ENCODE results near the gene UTP11.

Gene UTP11

GRCh38 chr1:38052750-38053415, 40.3 kb downstream of the UTP11 start:
- Histone ChIP-seq H3K36me3 (ENCODE audit: control insufficient read depth, insufficient read depth, low read length) (no peaks in the 10 kb centered on the region), H3K27me3 (replicated peaks; ENCODE audit: control insufficient read depth, insufficient read depth, low read length) (no peaks in the 10 kb centered on the region), H3K4me3 (replicated peaks; ENCODE audit: low read depth, low read length) (no peak overlapping the region)
- no peak for TF ChIP-seq CTCF (IDR thresholded peaks at IDR 0.05; ENCODE audit: insufficient read depth, low read length, poor library complexity, severe bottlenecking)
- no peak for DNase-seq (ENCODE audit: extremely low read depth, insufficient read length)

- TF ChIP-seq CTCF (IDR thresholded peaks at IDR 0.05; ENCODE audit: insufficient read depth, low read length, poor library complexity, severe bottlenecking) = no peak
- no peak for DNase-seq (ENCODE audit: extremely low read depth, insufficient read length)
- H3K36me3 ChIP-seq (ENCODE audit: control insufficient read depth, insufficient read depth, low read length) = no peaks in the 10 kb centered on the region
- no peaks in the 10 kb centered on the region for H3K27me3 ChIP-seq (replicated peaks; ENCODE audit: control insufficient read depth, insufficient read depth, low read length)
- H3K4me3 ChIP-seq (replicated peaks; ENCODE audit: low read depth, low read length) = no peak overlapping the region
Measured at GRCh38 chr1:38053416-38054091, 41.0 kb downstream of the UTP11 start.

GRCh38 chr1:38055398-38055797, 42.9 kb downstream of the UTP11 start:
- no peak for TF ChIP-seq CTCF (IDR thresholded peaks at IDR 0.05; ENCODE audit: insufficient read depth, low read length, poor library complexity, severe bottlenecking)

GRCh38 chr1:38055965-38056364, 43.4 kb downstream of the UTP11 start:
- H3K36me3 ChIP-seq (ENCODE audit: control insufficient read depth, insufficient read depth, low read length) = no peaks in the 10 kb centered on the region
- no peak for DNase-seq (ENCODE audit: extremely low read depth, insufficient read length)
- H3K27me3 ChIP-seq (replicated peaks; ENCODE audit: control insufficient read depth, insufficient read depth, low read length) = no peaks in the 10 kb centered on the region
- H3K4me3 ChIP-seq (replicated peaks; ENCODE audit: low read depth, low read length) = no peak overlapping the region
- TF ChIP-seq CTCF (IDR thresholded peaks at IDR 0.05; ENCODE audit: insufficient read depth, low read length, poor library complexity, severe bottlenecking) = no peak

More at GRCh38 chr1:38055398-38055797, 42.9 kb downstream of the UTP11 start:
- Histone ChIP-seq H3K27me3 (replicated peaks; ENCODE audit: control insufficient read depth, insufficient read depth, low read length) (no peaks in the 10 kb centered on the region), H3K4me3 (replicated peaks; ENCODE audit: low read depth, low read length) (no peak overlapping the region), H3K36me3 (ENCODE audit: control insufficient read depth, insufficient read depth, low read length) (no peaks in the 10 kb centered on the region)
- no peak for DNase-seq (ENCODE audit: extremely low read depth, insufficient read length)

GRCh38 chr1:38059635-38060250, 47.2 kb downstream of the UTP11 start:
- no peak for DNase-seq (ENCODE audit: extremely low read depth, insufficient read length)
- no peak overlapping the region for H3K4me3 ChIP-seq (replicated peaks; ENCODE audit: low read depth, low read length)
- H3K27me3 ChIP-seq (replicated peaks; ENCODE audit: control insufficient read depth, insufficient read depth, low read length) = no peaks in the 10 kb centered on the region
- no peak for TF ChIP-seq CTCF (IDR thresholded peaks at IDR 0.05; ENCODE audit: insufficient read depth, low read length, poor library complexity, severe bottlenecking)
- H3K36me3 ChIP-seq (ENCODE audit: control insufficient read depth, insufficient read depth, low read length) = no peaks in the 10 kb centered on the region
